Neuronal stem cell (in vitro differentiated cells): ENCODE measurements around the gene SLC6A6.

Experiments
- DNase-seq: peaks from one replicate; pipeline ENCODE4 v3.0.0-alpha.2; 2013; ENCODE audit warnings: low spot score
- H2AFZ ChIP-seq: one replicate; pipeline ENCODE4 v1.6.1; 2013; ENCODE audit warnings: mild to moderate bottlenecking, low read length, inconsistent platforms
- H2AK5ac ChIP-seq: 2 replicates; pipeline ENCODE4 v1.6.1; 2013; ENCODE audit warnings: low read depth, mild to moderate bottlenecking, inconsistent platforms, low read length, moderate library complexity, mixed read lengths
- H2BK120ac ChIP-seq: 2 replicates; pipeline ENCODE4 v1.6.1; 2013; ENCODE audit warnings: low read depth, mild to moderate bottlenecking, inconsistent platforms, low read length, moderate library complexity, mixed read lengths
- H2BK12ac ChIP-seq: one replicate; pipeline ENCODE4 v1.6.1; 2013; ENCODE audit warnings: low read length, inconsistent platforms
- H2BK15ac ChIP-seq: 2 replicates; pipeline ENCODE4 v1.6.1; 2013; ENCODE audit warnings: mild to moderate bottlenecking, low read length, inconsistent platforms, mixed read lengths
- H2BK5ac ChIP-seq: one replicate; pipeline ENCODE4 v1.6.1; 2013; ENCODE audit warnings: inconsistent platforms, mild to moderate bottlenecking, low read length, moderate library complexity
- H3K14ac ChIP-seq: one replicate; pipeline ENCODE4 v1.6.1; 2013; ENCODE audit warnings: low read length, inconsistent platforms
- H3K18ac ChIP-seq: 2 replicates; pipeline ENCODE4 v1.6.1; 2013; ENCODE audit warnings: low read length, inconsistent platforms
- H3K23ac ChIP-seq: 2 replicates; pipeline ENCODE4 v1.6.1; 2013; ENCODE audit warnings: low read depth, mild to moderate bottlenecking, mixed read lengths, low read length, inconsistent platforms; ENCODE audit not compliant: poor library complexity
- H3K27ac ChIP-seq: replicated peaks from 3 replicates; pipeline ENCODE4 v1.5.1; 2013; ENCODE audit warnings: low read length, inconsistent platforms
- H3K27me3 ChIP-seq, 3 experiments: 2 replicates each; pipeline ENCODE4 v1.6.1; 2013; ENCODE audit warnings: low read length in 3 of 3, mild to moderate bottlenecking in 2 of 3, inconsistent platforms in 1 of 3, low read depth in 1 of 3, mixed read lengths in 1 of 3, moderate library complexity in 1 of 3; ENCODE audit not compliant: control insufficient read depth in 3 of 3, insufficient read depth in 3 of 3
- H3K36me3 ChIP-seq, 2 donors: replicated peaks in 1 of 2; 2 replicates each; pipeline ENCODE4 v1.6.1; 2013; ENCODE audit warnings: low read length in 2 of 2; ENCODE audit not compliant: control insufficient read depth in 2 of 2, insufficient read depth in 2 of 2
- H3K4ac ChIP-seq: 2 replicates; pipeline ENCODE4 v1.6.1; 2013; ENCODE audit warnings: inconsistent platforms, mild to moderate bottlenecking, low read length, moderate library complexity
- H3K4me1 ChIP-seq, 2 donors: 1 replicate in 1 of 2; 2 replicates in 1 of 2; pipeline ENCODE4 v1.6.1; 2013; ENCODE audit warnings: low read length in 2 of 2, low read depth in 1 of 2; ENCODE audit not compliant: control insufficient read depth in 2 of 2, insufficient read depth in 1 of 2
- H3K4me2 ChIP-seq: one replicate; pipeline ENCODE4 v1.6.1; 2013; ENCODE audit warnings: mild to moderate bottlenecking, low read length, inconsistent platforms; ENCODE audit not compliant: insufficient read depth, poor library complexity, severe bottlenecking
- H3K4me3 ChIP-seq, 2 donors: 2 replicates each; pipeline ENCODE4 v1.5.1; 2013; ENCODE audit warnings: low read length in 2 of 2, mild to moderate bottlenecking in 2 of 2, inconsistent platforms in 1 of 2, moderate library complexity in 1 of 2
- H3K79me1 ChIP-seq: one replicate; pipeline ENCODE4 v1.6.1; 2013; ENCODE audit warnings: low read depth, mild to moderate bottlenecking, inconsistent platforms, low read length, moderate library complexity
- H3K9ac ChIP-seq: one replicate; pipeline ENCODE4 v1.6.1; 2013; ENCODE audit warnings: mild to moderate bottlenecking, low read depth, low read length, inconsistent platforms; ENCODE audit not compliant: poor library complexity
- H3K9me3 ChIP-seq, 2 donors: replicated peaks in 1 of 2; 2 replicates each; pipeline versions ENCODE3 to v1.6.1; 2013; ENCODE audit warnings: low read length in 2 of 2, mild to moderate bottlenecking in 2 of 2, inconsistent platforms in 1 of 2, low read depth in 1 of 2, mixed read lengths in 1 of 2, moderate library complexity in 1 of 2; ENCODE audit not compliant: control insufficient read depth in 2 of 2, insufficient read depth in 1 of 2
- H4K8ac ChIP-seq: one replicate; pipeline ENCODE4 v1.6.1; 2013; ENCODE audit warnings: low read depth, mild to moderate bottlenecking, inconsistent platforms, low read length, moderate library complexity
- H4K91ac ChIP-seq: one replicate; pipeline ENCODE4 v1.6.1; 2013; ENCODE audit warnings: low read length, low read depth, mild to moderate bottlenecking, inconsistent platforms; ENCODE audit not compliant: poor library complexity
- WGBS, 2 donors: extraction: QIAGEN DNeasy Blood & Tissue Kit; methylation state at CpG; one replicate each; pipeline ENCODE4 v1.1.7; 2013; ENCODE audit warnings: missing lambda C conversion rate in 2 of 2, mixed read lengths in 1 of 2; ENCODE audit not compliant: insufficient read length in 2 of 2, insufficient replicate concordance in 1 of 2; ENCODE audit errors: extremely low coverage in 2 of 2; 5-methylcytosine and 5-hydroxymethylcytosine counted together

Gene SLC6A6

GRCh38 chr3:14474363-14475081, 72.1 kb downstream of the SLC6A6 start:
- Histone ChIP-seq H3K14ac (no peak overlapping the region), H2BK5ac (no peak overlapping the region), H3K23ac (no peak overlapping the region), H4K8ac (no peak overlapping the region), H3K36me3 (peaks cover 5 to 48% of the 10 kb centered on the region in 2 donors), H3K27me3 (no peaks in the 10 kb centered on the region), H3K9me3 (no peaks in the 10 kb centered on the region), H3K4me2 (no peak overlapping the region), H2BK120ac (no peak overlapping the region), H3K9ac (no peak overlapping the region), H3K27ac (no peak overlapping the region), H3K79me1 (no peaks in the 10 kb centered on the region), H3K18ac (no peak overlapping the region), H2AFZ (no peak overlapping the region), H2AK5ac (no peak overlapping the region), H4K91ac (no peak overlapping the region), H2BK15ac (no peak overlapping the region), H3K4me1 (peaks cover 0 to 4% of the 10 kb centered on the region in 2 donors), H3K4ac (no peak overlapping the region), H2BK12ac (no peak overlapping the region), H3K4me3 (no peak overlapping the region)
- DNase-seq = no peak
- WGBS, 2 donors = no CpG with 5 or more reads among the region's 13 CpGs

GRCh38 chr3:14475621-14476020, 73.2 kb downstream of the SLC6A6 start:
- Histone ChIP-seq H3K14ac (no peak overlapping the region), H3K4me2 (no peak overlapping the region), H2AFZ (no peak overlapping the region), H4K91ac (no peak overlapping the region), H2BK120ac (no peak overlapping the region), H3K4me3 (no peak overlapping the region), H3K36me3 (peaks cover 9 to 55% of the 10 kb centered on the region in 2 donors), H3K79me1 (no peaks in the 10 kb centered on the region), H4K8ac (no peak overlapping the region), H3K9ac (no peak overlapping the region), H2AK5ac (no peak overlapping the region), H3K18ac (no peak overlapping the region), H3K23ac (no peak overlapping the region), H3K27me3 (no peaks in the 10 kb centered on the region), H3K27ac (no peak overlapping the region), H3K4ac (no peak overlapping the region), H3K9me3 (no peaks in the 10 kb centered on the region), H2BK15ac (no peak overlapping the region), H3K4me1 (peaks cover 0 to 4% of the 10 kb centered on the region in 2 donors), H2BK5ac (no peak overlapping the region), H2BK12ac (no peak overlapping the region)
- no peak for DNase-seq
- WGBS, 2 donors = no CpG with 5 or more reads among the region's 7 CpGs

- Histone ChIP-seq H4K91ac (no peak overlapping the region), H3K4me1 (peaks cover 0 to 4% of the 10 kb centered on the region in 2 donors), H3K9me3 (no peaks in the 10 kb centered on the region), H2AK5ac (no peak overlapping the region), H3K14ac (no peak overlapping the region), H3K18ac (no peak overlapping the region), H2BK5ac (no peak overlapping the region), H3K27me3 (no peaks in the 10 kb centered on the region), H2BK12ac (no peak overlapping the region), H3K9ac (no peak overlapping the region), H2BK120ac (no peak overlapping the region), H3K36me3 (peaks cover 9 to 64% of the 10 kb centered on the region in 2 donors), H3K27ac (no peak overlapping the region), H4K8ac (no peak overlapping the region), H2BK15ac (no peak overlapping the region), H2AFZ (no peak overlapping the region), H3K23ac (no peak overlapping the region), H3K79me1 (no peaks in the 10 kb centered on the region), H3K4ac (no peak overlapping the region), H3K4me2 (no peak overlapping the region), H3K4me3 (no peak overlapping the region)
- DNase-seq = no peak
- WGBS, 2 donors = no CpG with 5 or more reads among the region's 13 CpGs
These were observed 74.3 kb downstream of the SLC6A6 start for GRCh38 chr3:14476583-14477265.

- Histone ChIP-seq H2BK12ac (no peak overlapping the region), H3K9ac (no peak overlapping the region), H2BK15ac (no peak overlapping the region), H3K18ac (no peak overlapping the region), H4K91ac (no peak overlapping the region), H2AFZ (no peak overlapping the region), H2AK5ac (no peak overlapping the region), H2BK5ac (no peak overlapping the region), H4K8ac (no peak overlapping the region), H3K4me1 (peaks cover 0 to 4% of the 10 kb centered on the region in 2 donors), H3K79me1 (no peaks in the 10 kb centered on the region), H3K4ac (no peak overlapping the region), H3K4me3 (no peak overlapping the region), H3K23ac (no peak overlapping the region), H3K36me3 (peaks cover 9 to 63% of the 10 kb centered on the region in 2 donors), H2BK120ac (no peak overlapping the region), H3K14ac (no peak overlapping the region), H3K27ac (no peak overlapping the region), H3K4me2 (no peak overlapping the region), H3K27me3 (no peaks in the 10 kb centered on the region), H3K9me3 (no peaks in the 10 kb centered on the region)
- no peak for DNase-seq
- WGBS, 2 donors = no CpG with 5 or more reads among the region's 11 CpGs
These were observed 75.0 kb downstream of the SLC6A6 start for GRCh38 chr3:14477311-14477935.
